Thyroid gland (tissue), 4 donors: ENCODE results near the gene CDK16.

Source experiments
- CTCF ChIP-seq, 6 experiments: fragments of 200-600 bp in 3 of 6; fragments of 450-650 bp in 3 of 6; sonication (generic) in 3 of 6; IDR thresholded peaks; one replicate each; pipeline ENCODE4 v1.5.1; 2016 to 2019; ENCODE audit warnings: antibody characterized with exemption in 6 of 6, mild to moderate bottlenecking in 2 of 6, inconsistent platforms in 1 of 6, moderate library complexity in 1 of 6
- POLR2A ChIP-seq, 2 donors: fragments of 450-650 bp; IDR thresholded peaks; one replicate each; pipeline ENCODE4 v1.6.1; 2017; ENCODE audit warnings: antibody characterized with exemption in 2 of 2, mild to moderate bottlenecking in 2 of 2, moderate library complexity in 1 of 2

GRCh38 chrX:47197526-47197925, 21.0 kb upstream of the CDK16 start:
- TF ChIP-seq CTCF (IDR thresholded peaks at IDR 0.05) (no peak), POLR2A (IDR thresholded peaks at IDR 0.05) (no peak)
